Mucosa of descending colon (tissue), 3 donors: ENCODE measurements around the gene ST3GAL4. TPM values are rescaled to one million over a fixed set of nuclear protein-coding genes. Genes with fewer than 3 reads are reported as not detected.

Source experiments
- ATAC-seq: fragments of 200-7000 bp; cut with Tn5 transposase; one replicate; pipeline ENCODE4 v1.9.1; 2020; ENCODE audit warnings: mild to moderate bottlenecking, moderate library complexity
- DNase-seq, 3 donors: peaks; one replicate each; pipeline ENCODE4 v3.0.0-alpha.2; 2020
- H3K36me3 ChIP-seq: fragments of 200-600 bp; one replicate; pipeline ENCODE4 v1.8.0; 2021; ENCODE audit warnings: low read depth, mild to moderate bottlenecking
- H3K4me1 ChIP-seq: fragments of 200-600 bp; one replicate; pipeline ENCODE4 v1.8.0; 2021; ENCODE audit warnings: low read depth, mild to moderate bottlenecking
- H3K4me3 ChIP-seq: fragments of 200-600 bp; one replicate; pipeline ENCODE4 v1.8.0; 2021; ENCODE audit warnings: mild to moderate bottlenecking
- H3K9me3 ChIP-seq: fragments of 200-600 bp; one replicate; pipeline ENCODE4 v1.8.0; 2021; ENCODE audit warnings: mild to moderate bottlenecking
- CTCF ChIP-seq: fragments of 200-600 bp; IDR thresholded peaks from one replicate; pipeline ENCODE4 v1.8.0; 2022; ENCODE audit warnings: antibody characterized with exemption, mild to moderate bottlenecking
- intact Hi-C, 2 donors: fragments of 100-400 bp; cut with DNase I in 1 of 2; cut with micrococcal nuclease in 1 of 2; formaldehyde crosslinking; loops; one replicate each; pipeline versions ENCODE4 v1.11.0 to v1.11.1; 2022; cut with DNase I, micrococcal nuclease
- total RNA-seq, 3 donors: library from RNA; stranded (reverse); fragmentation: NEBNext Ultra II Directional in 2 of 3; extraction: Animal tissue kit (Norgen Biotek cat#: 25700) in 2 of 3; gene quantifications; one replicate each; pipeline versions ENCODE4 v1.2.1 to v1.2.4, GENCODE V29; 2021 to 2023
- donor health status: DM: no; HTN: no; CAD: no; lungs with moderate emphysema.
- donor health status: DM: no; HTN: no; CAD: no.
- donor health status: DM: no; HTN: yes; CAD: no.

The ST3GAL4 gene
- total RNA-seq, 3 donors from 2014 or later: 94.7 to 460 (median 217) TPM

GRCh38 chr11:126358763-126359160, 3.3 kb downstream of the ST3GAL4 start:
- DNase-seq (peak in 1 of 3 donors; percentile 16), ATAC-seq (no peak)
- no peaks in the 10 kb centered on the region for H3K36me3 ChIP-seq
- intact Hi-C loops: no loop called here
- no peak for TF ChIP-seq CTCF
- no peaks in the 10 kb centered on the region for H3K9me3 ChIP-seq
- no peak overlapping the region for H3K4me3 ChIP-seq
- H3K4me1 ChIP-seq: no peaks in the 10 kb centered on the region

- Histone ChIP-seq H3K4me3 (no peak overlapping the region), H3K36me3 (no peaks in the 10 kb centered on the region), H3K4me1 (no peaks in the 10 kb centered on the region), H3K9me3 (no peaks in the 10 kb centered on the region)
- peak in 2 of 3 donors; percentile 67 to 80 for DNase-seq
- peak; percentile 43 for ATAC-seq
- no peak for TF ChIP-seq CTCF
- intact Hi-C loops: no loop called here
These were observed 4.1 kb downstream of the ST3GAL4 start for GRCh38 chr11:126359431-126360048.

- Histone ChIP-seq H3K4me1 (no peaks in the 10 kb centered on the region), H3K4me3 (no peak overlapping the region), H3K36me3 (no peaks in the 10 kb centered on the region), H3K9me3 (no peaks in the 10 kb centered on the region)
- ATAC-seq (no peak), DNase-seq (no peak)
- intact Hi-C loops: no loop called here
- TF ChIP-seq CTCF: no peak
These were observed 4.6 kb downstream of the ST3GAL4 start for GRCh38 chr11:126360049-126360446.

GRCh38 chr11:126361400-126361799, 5.9 kb downstream of the ST3GAL4 start:
- Histone ChIP-seq H3K36me3 (no peaks in the 10 kb centered on the region), H3K4me3 (no peak overlapping the region), H3K9me3 (no peaks in the 10 kb centered on the region), H3K4me1 (peaks cover 10% of the 10 kb centered on the region)
- intact Hi-C loops: no loop called here
- ATAC-seq (no peak), DNase-seq (peak in 1 of 3 donors; percentile 8)
- TF ChIP-seq CTCF: no peak

GRCh38 chr11:126362879-126363655, 7.6 kb downstream of the ST3GAL4 start:
- peak in 1 of 3 donors; percentile 9 for DNase-seq
- ATAC-seq: no peak
- no peak overlapping the region for H3K4me3 ChIP-seq
- TF ChIP-seq CTCF: no peak
- H3K9me3 ChIP-seq: no peaks in the 10 kb centered on the region
- H3K36me3 ChIP-seq: no peaks in the 10 kb centered on the region
- intact Hi-C loops: no loop called here
- H3K4me1 ChIP-seq: peaks cover 20% of the 10 kb centered on the region
